Natural killer cell treated with Interleukin-12 subunit alpha and Interleukin-12 subunit beta and Interleukin-15 and Interleukin-18, amount 100 ng/mL, for 72 hours (primary cell): Measurements from ENCODE around the gene WDR62. TPM values are rescaled to one million over a fixed set of nuclear protein-coding genes. Genes with fewer than 3 reads are reported as not detected.
A peak's percentile ranks its signal among the peaks of the same experiment; 100 is the strongest.
"Not testable (repeated sequence)": the region's sequence is repeated elsewhere in the genome, so short reads cannot be mapped to it uniquely, and the experiment has no call there.

Experiments used
- ATAC-seq, 2 donors: fragments of 150-1000 bp; cut with Tn5 transposase in 1 of 2; sonication (Bioruptor Pico), chemical (Tn5 transposase) in 1 of 2; 2 replicates each; pipeline ENCODE4 v1.10.0; 2021
- DNase-seq: peaks from one replicate; pipeline ENCODE4 v3.0.0; 2022; ENCODE audit warnings: low spot score
- H3K27ac Mint-ChIP-seq, 2 donors: 1 replicate in 1 of 2; 2 replicates in 1 of 2; pipeline ENCODE4 v1.8.0; 2022; ENCODE audit warnings: mixed read lengths in 2 of 2, mild to moderate bottlenecking in 1 of 2, moderate library complexity in 1 of 2
- H3K27me3 Mint-ChIP-seq, 2 donors: 1 replicate in 1 of 2; 2 replicates in 1 of 2; pipeline ENCODE4 v1.8.0; 2022; ENCODE audit warnings: mixed read lengths in 2 of 2
- H3K36me3 Mint-ChIP-seq: one replicate; pipeline ENCODE4 v1.8.0; 2022; ENCODE audit warnings: mixed read lengths
- H3K4me1 Mint-ChIP-seq, 2 donors: 1 replicate in 1 of 2; 2 replicates in 1 of 2; pipeline ENCODE4 v1.8.0; 2022; ENCODE audit warnings: low read depth in 2 of 2, mixed read lengths in 2 of 2, mild to moderate bottlenecking in 1 of 2
- H3K4me3 Mint-ChIP-seq: one replicate; pipeline ENCODE4 v1.8.0; 2022; ENCODE audit warnings: mixed read lengths
- H3K9me3 Mint-ChIP-seq: 2 replicates; pipeline ENCODE4 v1.8.0; 2022; ENCODE audit warnings: mixed read lengths
- total RNA-seq, 2 donors: library from RNA; stranded (reverse); gene quantifications; one replicate each; pipeline ENCODE4 v1.2.3, GENCODE V29; 2022

The WDR62 gene
- total RNA-seq, 2 donors from 2014 or later, result 15.0 to 57.1 TPM

DNA sequence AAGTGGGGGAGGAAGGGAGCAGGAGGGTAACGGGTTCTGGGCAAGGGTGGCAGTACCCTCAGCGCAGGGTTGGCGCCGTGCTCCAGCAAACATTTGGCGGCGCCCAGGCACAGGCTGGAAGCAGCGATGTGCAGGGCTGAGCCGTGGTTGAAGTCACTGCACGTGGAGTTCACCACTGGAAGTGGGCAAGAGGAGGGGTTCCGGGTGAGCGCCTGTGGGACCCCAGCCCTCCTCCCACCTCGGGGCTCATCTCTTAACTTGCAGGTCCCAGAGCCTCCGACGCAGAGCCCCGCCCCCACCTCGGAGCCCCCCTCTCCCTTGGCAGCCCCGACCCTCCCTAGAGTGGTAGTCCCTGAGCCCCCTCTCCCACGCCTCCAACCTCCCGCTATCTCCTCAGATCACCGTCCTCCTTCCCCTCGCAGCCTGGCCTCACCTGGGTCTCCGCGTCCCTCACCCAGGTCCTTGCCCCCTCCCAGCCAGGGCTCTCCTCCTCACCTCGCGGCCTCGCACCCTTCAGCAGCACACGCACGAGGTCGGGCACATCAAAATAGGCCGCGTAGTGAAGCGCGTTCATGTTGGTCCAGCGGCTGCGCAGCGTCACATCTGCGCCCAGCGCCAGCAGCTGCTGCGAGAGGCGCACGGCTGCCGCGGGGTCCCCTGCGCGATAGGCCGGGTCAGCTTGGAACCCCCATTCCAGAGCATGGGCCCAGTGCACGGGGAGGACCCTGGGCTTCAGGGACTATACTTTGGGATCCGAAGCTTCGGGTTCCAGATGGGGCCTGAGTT lies 28.4 kb upstream of the WDR62 start:
- ATAC-seq (no peak), DNase-seq (no peak)
- Mint-ChIP-seq H3K4me1 (peaks cover 0 to 3% of the 10 kb centered on the region in 2 donors), H3K4me3 (no peak overlapping the region), H3K36me3 (no peaks in the 10 kb centered on the region), H3K9me3 (no peaks in the 10 kb centered on the region), H3K27me3 (no peaks in the 10 kb centered on the region), H3K27ac (no peak overlapping the region)

DNA sequence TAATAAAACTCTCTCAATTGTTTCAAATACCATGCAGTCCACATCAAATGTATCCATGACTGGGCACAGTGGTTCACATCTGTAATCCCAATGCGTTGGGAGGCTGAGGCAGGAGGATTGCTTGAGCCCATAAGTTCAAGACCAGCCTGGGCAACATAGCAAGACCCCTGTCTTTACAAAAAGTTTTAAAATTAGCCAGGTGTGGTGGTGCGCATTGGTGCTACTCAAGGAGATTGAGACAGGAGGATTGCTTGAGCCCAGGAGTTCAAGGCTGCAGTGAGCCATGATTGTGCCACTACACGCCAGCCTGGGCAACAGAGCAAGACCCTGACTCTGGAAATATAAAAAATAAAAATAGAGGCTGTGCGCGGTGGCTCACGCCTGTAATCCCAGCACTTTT lies 27.0 kb upstream of the WDR62 start:
- DNase-seq (no peak), ATAC-seq (no peak)
- H3K4me3 Mint-ChIP-seq, result no peak overlapping the region
- H3K9me3 Mint-ChIP-seq, result no peaks in the 10 kb centered on the region
- no peak overlapping the region for H3K27ac Mint-ChIP-seq
- peaks cover 0 to 3% of the 10 kb centered on the region in 2 donors for H3K4me1 Mint-ChIP-seq
- H3K36me3 Mint-ChIP-seq, result no peaks in the 10 kb centered on the region
- no peaks in the 10 kb centered on the region for H3K27me3 Mint-ChIP-seq

DNA sequence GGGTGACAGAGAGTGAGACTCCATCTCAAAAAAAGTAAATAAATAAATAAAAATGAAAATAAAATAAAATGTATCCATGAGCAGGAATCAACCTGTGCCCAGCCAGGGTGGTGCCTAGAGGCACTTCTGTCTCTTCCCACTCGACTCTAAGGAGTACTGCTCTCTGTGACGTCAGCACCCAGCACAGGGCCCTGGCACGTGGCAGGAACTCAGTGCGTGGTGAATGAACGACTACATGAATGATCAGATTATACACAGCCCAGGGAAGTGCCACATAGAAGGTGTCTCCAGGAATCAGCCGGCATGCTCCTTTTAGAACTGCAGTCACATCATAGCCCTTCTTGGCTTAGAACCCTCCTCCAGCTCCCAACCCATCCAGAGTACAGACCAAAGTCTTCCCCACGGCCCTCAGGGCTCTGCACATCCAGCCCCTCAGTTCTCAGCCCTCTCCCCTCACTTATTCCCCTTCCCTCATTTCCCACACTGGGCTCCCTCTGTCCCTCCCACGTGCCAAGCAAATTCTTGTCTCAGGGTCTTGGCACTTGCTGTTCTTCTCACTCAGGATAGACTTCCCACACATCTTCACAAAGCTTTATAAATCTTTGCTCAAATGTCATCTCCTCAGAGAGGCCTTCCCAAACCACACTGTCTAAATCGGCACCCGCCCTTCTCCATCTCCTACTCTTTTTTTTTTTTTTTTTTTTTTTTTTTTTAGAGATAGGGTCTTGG lies 26.2 kb upstream of the WDR62 start:
- DNase-seq, result no peak
- H3K27me3 Mint-ChIP-seq, result no peaks in the 10 kb centered on the region
- no peak overlapping the region for H3K27ac Mint-ChIP-seq
- no peak overlapping the region for H3K4me3 Mint-ChIP-seq
- no peaks in the 10 kb centered on the region for H3K36me3 Mint-ChIP-seq
- H3K9me3 Mint-ChIP-seq, result no peaks in the 10 kb centered on the region
- H3K4me1 Mint-ChIP-seq, result peaks cover 0 to 4% of the 10 kb centered on the region in 2 donors
- ATAC-seq, result no peak

DNA sequence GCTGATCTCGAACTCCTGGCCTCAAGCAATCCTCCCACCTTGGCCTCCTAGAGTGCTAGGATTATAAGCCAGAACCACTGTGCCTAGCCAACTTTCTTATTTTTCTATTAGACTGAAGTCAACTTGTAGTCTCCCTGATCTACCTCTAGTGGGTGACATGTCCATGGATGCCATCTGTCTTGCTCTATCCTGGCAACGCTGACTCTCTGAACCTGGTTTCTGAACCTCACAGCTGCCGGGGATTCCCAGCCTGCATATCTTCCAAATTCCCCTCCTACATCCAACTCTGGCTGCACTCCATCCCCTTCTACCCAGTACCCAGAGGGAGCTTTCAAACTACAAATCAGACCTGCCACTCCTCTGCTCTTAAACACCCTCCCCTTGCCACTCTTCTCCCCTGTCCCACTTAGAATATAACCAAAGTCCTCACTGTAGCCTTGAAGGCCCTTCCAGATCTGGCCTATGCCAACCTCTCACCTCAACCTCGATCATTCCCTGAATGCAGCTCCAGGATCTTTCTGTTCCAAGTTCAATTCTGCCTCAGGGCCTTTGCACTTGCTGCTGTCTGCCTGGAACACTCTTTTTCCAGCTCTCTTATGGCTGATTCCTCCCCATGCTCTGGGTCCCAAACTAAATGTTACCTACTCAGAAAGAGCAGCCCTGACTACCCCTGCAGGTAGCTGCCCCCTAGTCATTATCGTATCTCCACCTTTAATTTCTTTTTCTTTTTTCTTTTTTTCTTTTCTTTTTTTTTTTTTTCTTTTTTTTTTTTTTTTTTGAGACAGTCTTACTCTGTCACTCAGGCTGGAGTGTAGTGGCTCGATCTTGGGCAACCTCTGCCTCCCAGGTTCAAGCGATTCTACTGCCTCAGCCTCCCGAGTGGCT lies 24.2 kb upstream of the WDR62 start:
- ATAC-seq (no peak), DNase-seq (no peak)
- H3K36me3 Mint-ChIP-seq, result no peaks in the 10 kb centered on the region
- H3K4me3 Mint-ChIP-seq, result no peak overlapping the region
- peaks cover 6% of the 10 kb centered on the region in 2 donors for H3K4me1 Mint-ChIP-seq
- H3K9me3 Mint-ChIP-seq, result no peaks in the 10 kb centered on the region
- H3K27ac Mint-ChIP-seq, result no peak overlapping the region
- no peaks in the 10 kb centered on the region for H3K27me3 Mint-ChIP-seq

DNA sequence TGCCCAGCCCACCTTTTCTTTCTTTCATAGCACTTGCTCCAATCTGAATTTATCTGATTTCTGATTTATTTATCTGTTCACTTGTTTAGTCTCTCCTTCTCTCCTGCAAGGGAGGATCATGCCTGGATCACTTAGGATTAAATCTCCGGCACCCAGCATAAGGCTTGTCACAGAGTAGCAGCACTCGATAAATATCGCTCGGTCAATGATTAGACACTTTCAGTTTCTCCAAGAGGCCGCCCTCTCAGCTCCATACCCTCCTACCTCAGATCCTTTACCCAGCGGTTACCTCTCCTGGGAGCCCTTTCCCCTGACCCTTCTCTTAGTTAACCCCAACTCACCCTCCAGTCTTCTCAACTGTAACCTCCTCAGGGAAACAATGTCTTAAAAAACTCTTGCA lies 23.4 kb upstream of the WDR62 start:
- Mint-ChIP-seq H3K27me3 (no peaks in the 10 kb centered on the region), H3K27ac (no peak overlapping the region), H3K9me3 (no peaks in the 10 kb centered on the region), H3K4me3 (no peak overlapping the region), H3K4me1 (peaks cover 11% of the 10 kb centered on the region in 2 donors), H3K36me3 (no peaks in the 10 kb centered on the region)
- no peak for ATAC-seq
- DNase-seq, result no peak

DNA sequence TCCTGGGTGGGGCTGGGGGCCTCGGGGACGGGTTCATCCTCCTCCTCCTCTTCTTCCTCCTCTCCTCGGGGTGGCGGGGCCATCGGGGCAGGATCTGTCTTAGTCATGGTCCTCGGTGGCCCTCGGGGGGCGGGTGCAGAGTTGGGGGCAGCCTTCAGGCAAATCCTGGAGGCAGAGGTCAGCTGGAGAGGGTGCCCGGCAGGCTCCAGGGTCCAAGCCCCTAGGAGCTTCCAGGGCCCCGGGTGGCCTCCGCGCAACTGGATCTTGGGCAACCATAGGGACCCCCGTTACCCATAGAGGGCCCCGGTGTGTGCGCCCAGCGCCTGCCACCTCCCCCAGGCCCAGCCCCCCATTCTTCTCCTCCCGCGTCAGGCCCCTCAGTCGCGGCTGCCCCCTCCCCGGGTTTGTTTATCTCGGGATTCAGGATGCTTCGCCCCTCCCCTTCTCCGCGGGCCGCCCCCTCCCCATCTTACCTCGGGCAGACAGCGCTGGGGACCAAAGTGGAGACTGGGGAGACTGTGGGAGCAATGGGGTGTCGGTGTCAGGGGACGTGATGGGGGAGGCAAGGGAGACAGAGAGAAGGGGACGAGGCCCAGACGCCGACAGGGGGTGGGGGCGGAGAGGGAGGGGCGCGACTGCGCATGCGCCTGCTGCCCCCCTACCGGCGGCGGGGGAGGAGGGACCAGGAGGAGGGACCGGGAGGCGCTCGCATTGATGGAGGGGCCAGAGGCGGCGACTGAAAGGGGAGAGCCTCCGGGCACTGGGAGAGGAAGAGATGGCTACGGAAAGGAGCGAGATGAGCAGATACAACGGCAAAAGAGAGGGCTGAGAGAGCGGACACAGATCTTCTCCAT lies 22.2 kb upstream of the WDR62 start, which contains the start of gene CLIP3:
Gene CLIP3, minus strand, starts transcription at position 623 of the 854 bp plus-strand sequence. Its CDS starts 516 bp downstream, at position 107.
- Mint-ChIP-seq H3K27ac (no peak within 1 kb of the TSS), H3K27me3 (no peaks in the 10 kb centered on the region), H3K4me1 (peaks cover 17 to 20% of the 10 kb centered on the region in 2 donors), H3K9me3 (no peaks in the 10 kb centered on the region), H3K4me3 (peak within 1 kb of the TSS; percentile 15), H3K36me3 (no peaks in the 10 kb centered on the region)
- DNase-seq, result peak; percentile 64
- ATAC-seq, result peak; percentile 27 to 70

DNA sequence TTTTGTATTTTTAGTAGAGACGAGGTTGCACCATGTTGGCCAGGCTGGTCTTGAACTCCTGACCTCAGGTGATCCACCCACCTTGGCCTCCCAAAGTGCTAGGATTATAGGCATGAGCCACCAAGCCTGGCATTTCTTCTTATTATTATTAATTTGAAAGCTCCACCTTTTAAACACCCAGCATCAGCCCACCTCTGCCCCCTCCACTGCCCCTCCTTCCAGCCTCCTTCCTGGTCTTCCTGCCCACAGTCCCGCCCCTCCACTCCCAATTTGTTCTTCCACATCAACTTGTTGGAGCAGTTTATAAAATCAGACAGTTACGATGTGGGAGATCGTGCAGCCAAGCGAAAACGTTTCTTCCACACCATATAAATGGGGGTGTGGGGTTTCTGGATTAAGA lies 14.2 kb upstream of the WDR62 start:
- DNase-seq (no peak), ATAC-seq (no peak)
- Mint-ChIP-seq H3K4me3 (no peak overlapping the region), H3K4me1 (peaks cover 11 to 15% of the 10 kb centered on the region in 2 donors), H3K9me3 (no peaks in the 10 kb centered on the region), H3K27ac (no peak overlapping the region), H3K36me3 (no peaks in the 10 kb centered on the region), H3K27me3 (no peaks in the 10 kb centered on the region)

DNA sequence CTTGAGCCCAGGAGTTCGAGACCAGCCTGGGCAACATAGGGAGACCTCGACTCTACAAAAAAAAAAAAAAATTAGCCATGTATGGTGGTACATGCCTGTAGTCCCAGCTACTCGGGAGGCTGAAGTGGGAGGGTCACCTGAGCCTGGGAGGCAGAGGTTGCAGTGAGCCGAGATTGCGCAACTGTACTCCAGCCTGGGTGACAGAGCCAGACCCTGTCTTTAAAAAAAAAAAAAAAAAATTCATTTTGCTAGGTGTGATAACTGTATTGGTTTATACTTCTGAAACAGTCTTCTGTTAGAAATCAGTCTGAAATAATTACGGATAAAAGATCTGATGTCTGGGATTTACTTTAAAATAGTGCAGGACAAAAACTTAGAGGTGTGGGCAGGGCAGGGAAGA lies 13.6 kb upstream of the WDR62 start:
- H3K27ac Mint-ChIP-seq, H3K9me3 Mint-ChIP-seq, H3K4me1 Mint-ChIP-seq, DNase-seq, H3K27me3 Mint-ChIP-seq, ATAC-seq, H3K36me3 Mint-ChIP-seq, H3K4me3 Mint-ChIP-seq: not testable (repeated sequence)

DNA sequence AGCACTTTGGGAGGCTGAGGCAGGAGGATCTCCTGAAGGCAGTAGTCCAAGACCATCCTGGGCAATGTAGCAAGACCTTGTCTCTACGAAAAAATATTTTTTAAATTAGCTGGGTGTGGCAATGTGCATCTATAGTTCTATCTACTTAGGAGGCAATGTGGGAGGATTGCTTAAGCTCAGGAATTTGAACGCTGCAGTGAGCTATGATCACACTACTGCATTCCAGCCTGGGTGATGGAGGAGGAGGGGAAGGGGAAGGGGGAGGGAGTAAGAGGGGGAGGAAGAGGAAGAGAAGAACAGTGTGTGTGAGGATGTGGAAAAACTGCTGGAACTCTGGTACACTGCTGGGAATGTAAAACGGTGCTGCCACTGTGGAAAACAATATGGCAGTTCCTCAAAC lies 12.9 kb upstream of the WDR62 start:
- Mint-ChIP-seq H3K4me1 (peaks cover 6 to 7% of the 10 kb centered on the region in 2 donors), H3K36me3 (no peaks in the 10 kb centered on the region), H3K27ac (no peak overlapping the region), H3K9me3 (no peaks in the 10 kb centered on the region), H3K4me3 (no peak overlapping the region), H3K27me3 (no peaks in the 10 kb centered on the region)
- ATAC-seq (no peak), DNase-seq (no peak)

DNA sequence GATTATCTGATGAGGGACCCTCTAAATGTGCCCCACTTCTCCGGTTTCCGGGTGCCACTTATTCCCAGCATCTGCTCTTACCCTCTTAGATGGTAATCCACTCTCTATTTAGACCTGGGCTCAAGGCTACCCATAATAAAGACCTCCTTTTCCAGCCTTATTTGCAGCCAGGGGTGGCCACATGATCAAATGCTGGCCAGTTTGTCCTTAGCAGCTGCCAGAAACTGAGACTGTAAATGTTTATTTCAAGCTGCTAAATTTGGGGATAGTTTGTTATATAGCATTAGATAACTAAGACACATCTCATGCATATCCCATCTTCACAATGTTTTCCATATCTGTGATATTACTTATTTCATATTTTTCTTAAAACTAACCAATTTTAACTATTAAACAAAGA lies 10.7 kb upstream of the WDR62 start:
- H3K4me1 Mint-ChIP-seq, result no peaks in the 10 kb centered on the region
- ATAC-seq (no peak), DNase-seq (no peak)
- H3K36me3 Mint-ChIP-seq, result no peaks in the 10 kb centered on the region
- H3K27ac Mint-ChIP-seq, result no peak overlapping the region
- H3K4me3 Mint-ChIP-seq, result no peak overlapping the region
- H3K9me3 Mint-ChIP-seq, result no peaks in the 10 kb centered on the region
- no peaks in the 10 kb centered on the region for H3K27me3 Mint-ChIP-seq

DNA sequence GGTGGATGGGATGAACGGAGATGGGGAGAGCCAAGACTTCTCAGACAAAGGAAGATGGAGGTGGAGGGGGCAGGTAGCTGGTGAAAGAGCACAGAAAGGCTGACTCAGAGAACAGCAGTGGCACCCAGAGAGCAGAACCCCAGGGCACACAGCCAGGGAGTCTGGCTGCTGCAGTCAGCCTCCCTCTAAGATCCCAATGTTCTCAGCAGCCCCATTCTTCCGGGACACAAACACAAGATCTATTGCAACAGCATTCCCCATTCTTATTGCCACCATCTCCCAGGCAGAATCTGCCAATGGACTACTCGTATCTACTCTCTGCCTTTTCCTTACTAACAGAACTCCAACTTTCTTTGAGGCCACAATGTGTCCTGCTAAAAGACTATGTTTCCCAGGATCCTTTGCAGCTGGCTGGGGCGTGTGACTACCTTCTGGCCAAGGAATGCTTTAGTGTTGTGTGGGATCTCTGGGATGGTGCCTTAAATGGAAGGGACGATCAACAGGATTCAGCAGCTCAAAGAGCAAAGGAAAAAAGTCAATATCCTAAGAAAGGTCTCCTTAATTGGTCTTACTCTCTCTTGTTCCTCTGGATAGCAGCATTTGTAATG lies 8.2 kb upstream of the WDR62 start:
- Mint-ChIP-seq H3K4me3 (no peak overlapping the region), H3K27ac (no peak overlapping the region), H3K27me3 (no peaks in the 10 kb centered on the region), H3K9me3 (no peaks in the 10 kb centered on the region), H3K4me1 (peaks cover 0 to 4% of the 10 kb centered on the region in 2 donors), H3K36me3 (no peaks in the 10 kb centered on the region)
- ATAC-seq (no peak), DNase-seq (no peak)

DNA sequence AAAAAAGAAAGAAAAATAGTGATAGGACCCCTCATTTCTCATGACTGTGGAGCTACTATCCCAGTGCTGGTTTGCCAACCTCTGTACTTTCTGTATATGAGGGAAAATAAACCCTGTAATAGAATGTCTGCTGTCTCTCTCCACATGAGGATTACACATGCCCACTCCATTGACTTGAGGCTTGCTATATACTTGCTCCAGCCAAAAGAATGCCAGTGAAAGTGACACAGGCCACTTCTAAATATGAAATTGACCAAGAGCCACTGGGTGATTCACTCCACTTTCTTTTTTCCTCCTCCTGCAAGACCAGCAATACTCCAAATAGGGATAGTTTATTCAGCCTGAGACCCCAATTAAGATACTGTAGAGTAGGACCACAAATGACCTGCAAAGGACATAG lies 6.9 kb upstream of the WDR62 start:
- Mint-ChIP-seq H3K36me3 (no peaks in the 10 kb centered on the region), H3K27ac (no peak overlapping the region), H3K27me3 (no peaks in the 10 kb centered on the region), H3K9me3 (no peaks in the 10 kb centered on the region), H3K4me3 (no peak overlapping the region), H3K4me1 (peaks cover 0 to 4% of the 10 kb centered on the region in 2 donors)
- DNase-seq (no peak), ATAC-seq (no peak)
